ENCODE data around the gene ZNF883. TPM values are rescaled to one million over a fixed set of nuclear protein-coding genes. Genes with fewer than 3 reads are reported as not detected.

Gene ZNF883
- total RNA-seq, 1 experiment from 2014 or later = 2.0 TPM

GRCh38 chr9:112912636-112913035 lies 99.4 kb downstream of the ZNF883 start:
- H3K27me3 Mint-ChIP-seq (ENCODE audit: unreplicated experiment) = peaks cover 14% of the 10 kb centered on the region
- no peak for TF ChIP-seq CTCF (IDR thresholded peaks at IDR 0.05; ENCODE audit: unreplicated experiment)
- CTCF ChIA-PET = no interaction called here

DNA sequence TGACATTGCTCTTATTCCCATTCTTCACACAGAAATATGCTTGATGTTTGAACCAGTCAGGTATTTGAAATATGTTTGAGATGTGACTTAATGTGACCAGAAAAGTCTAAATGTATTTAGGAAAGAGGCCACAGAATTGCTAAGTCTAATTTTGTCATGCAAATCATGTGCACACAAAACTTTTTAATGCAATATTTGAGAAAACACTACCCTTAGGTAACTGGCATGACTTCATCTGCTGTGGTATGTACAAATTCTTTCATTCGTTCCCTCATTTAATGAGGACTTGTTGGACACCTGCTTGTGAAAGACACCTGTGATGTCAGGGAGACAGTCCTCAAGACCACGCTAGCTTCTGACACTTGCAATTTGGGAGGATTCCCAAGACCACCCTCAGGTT lies 100.3 kb downstream of the ZNF883 start:
- peaks cover under 1% of the 10 kb centered on the region for H3K4me1 Mint-ChIP-seq (ENCODE audit: low read depth, unreplicated experiment)
- no peaks in the 10 kb centered on the region for H3K9me3 Mint-ChIP-seq (ENCODE audit: low read depth, unreplicated experiment)
- DNase-seq = no peak
- no peak for TF ChIP-seq CTCF (IDR thresholded peaks at IDR 0.05; ENCODE audit: unreplicated experiment)
- intact Hi-C loops (cut with micrococcal nuclease; ENCODE audit: unreplicated experiment) = no loop called here
- no TSS peak for BruUV-seq (replicated peaks)
- H3K27me3 Mint-ChIP-seq (ENCODE audit: unreplicated experiment) = peaks cover 23% of the 10 kb centered on the region
- H3K36me3 Mint-ChIP-seq (ENCODE audit: insufficient read depth, unreplicated experiment) = no peaks in the 10 kb centered on the region
- no peak overlapping the region for H3K27ac Mint-ChIP-seq (ENCODE audit: unreplicated experiment)
- CTCF ChIA-PET = no interaction called here
- H3K4me3 Mint-ChIP-seq (ENCODE audit: low read depth, unreplicated experiment) = no peak overlapping the region

More at GRCh38 chr9:112912636-112913035, 99.4 kb downstream of the ZNF883 start:
- intact Hi-C loops (cut with micrococcal nuclease; ENCODE audit: unreplicated experiment) = no loop called here
- H3K27ac Mint-ChIP-seq (ENCODE audit: unreplicated experiment) = no peak overlapping the region
- H3K36me3 Mint-ChIP-seq (ENCODE audit: insufficient read depth, unreplicated experiment) = peaks cover 6% of the 10 kb centered on the region
- H3K4me3 Mint-ChIP-seq (ENCODE audit: low read depth, unreplicated experiment) = no peak overlapping the region
- no peaks in the 10 kb centered on the region for H3K9me3 Mint-ChIP-seq (ENCODE audit: low read depth, unreplicated experiment)
- peaks cover 10% of the 10 kb centered on the region for H3K4me1 Mint-ChIP-seq (ENCODE audit: low read depth, unreplicated experiment)
- DNase-seq = no peak
- BruUV-seq (replicated peaks) = no TSS peak

Other genes with a start within 250 kb of the ZNF883 start
- not detected in 2 replicates for gene SLC46A2, start 121.3 kb downstream of the ZNF883 start, total RNA-seq (2022)
- gene ZFP37, start 44.5 kb upstream of the ZNF883 start, total RNA-seq (2022) = 1.2 and 1.3 TPM in 2 replicates
- gene SLC31A2, start 138.8 kb upstream of the ZNF883 start, total RNA-seq (2022) = 0.76 and 1.8 TPM in 2 replicates
- 19.2 and 19.3 TPM in 2 replicates for gene FKBP15, start 209.1 kb upstream of the ZNF883 start, total RNA-seq (2022)
- gene SLC31A1, start 209.4 kb upstream of the ZNF883 start, total RNA-seq (2022) = 19.4 and 21.0 TPM in 2 replicates

Data from Calu3 (cell line).